Stimulated activated CD4-positive, alpha-beta T cell treated with anti-CD3 and anti-CD28 coated beads, Interleukin-1b, Interleukin-23, amount 100 ng/mL, for 24 hours (primary cell): ENCODE results near the gene SLC6A20.

Source experiments
- DNase-seq, 4 experiments: peaks; one replicate each; pipeline ENCODE4 v3.0.0-alpha.2; 2020; ENCODE audit warnings: low read depth in 4 of 4, low spot score in 1 of 4

Gene SLC6A20

GRCh38 chr3:45802146-45802545, 5.8 kb upstream of the SLC6A20 start:
- DNase-seq, result no peak

GRCh38 chr3:45800611-45801010, 4.3 kb upstream of the SLC6A20 start:
- no peak for DNase-seq

- no peak for DNase-seq
These were observed 3.2 kb upstream of the SLC6A20 start for GRCh38 chr3:45799586-45799985.

- no peak for DNase-seq
These were observed 1.7 kb upstream of the SLC6A20 start for GRCh38 chr3:45798034-45798433.

GRCh38 chr3:45796902-45797637, 734 bp upstream of the SLC6A20 start:
- no peak for DNase-seq

GRCh38 chr3:45795509-45795881, 841 bp downstream of the SLC6A20 start:
- DNase-seq, result no peak

- DNase-seq, result no peak
These were observed 1.7 kb downstream of the SLC6A20 start for GRCh38 chr3:45794660-45795059.

- DNase-seq, result no peak
These were observed 2.2 kb downstream of the SLC6A20 start for GRCh38 chr3:45794177-45794560.

- DNase-seq, result no peak
These were observed 2.7 kb downstream of the SLC6A20 start for GRCh38 chr3:45793482-45794176.

- DNase-seq, result no peak
These were observed 3.7 kb downstream of the SLC6A20 start for GRCh38 chr3:45792516-45793172.

- DNase-seq, result no peak
These were observed 4.3 kb downstream of the SLC6A20 start for GRCh38 chr3:45792036-45792435.

GRCh38 chr3:45790596-45790995, 5.7 kb downstream of the SLC6A20 start:
- DNase-seq, result no peak

- DNase-seq, result no peak
These were observed 7.0 kb downstream of the SLC6A20 start for GRCh38 chr3:45789235-45789812.

GRCh38 chr3:45787551-45787950, 8.8 kb downstream of the SLC6A20 start:
- DNase-seq, result no peak

- DNase-seq, result no peak
These were observed 9.4 kb downstream of the SLC6A20 start for GRCh38 chr3:45786801-45787495.

- DNase-seq, result no peak
These were observed 10.7 kb downstream of the SLC6A20 start for GRCh38 chr3:45785605-45786150.

GRCh38 chr3:45783667-45784066, 12.7 kb downstream of the SLC6A20 start:
- no peak for DNase-seq

GRCh38 chr3:45782381-45782780, 14.0 kb downstream of the SLC6A20 start:
- DNase-seq, result no peak

GRCh38 chr3:45781841-45782240, 14.5 kb downstream of the SLC6A20 start:
- no peak for DNase-seq

GRCh38 chr3:45781271-45781670, 15.1 kb downstream of the SLC6A20 start:
- no peak for DNase-seq
